Sigmoid colon (tissue), 7 donors: ENCODE results near the gene VSTM2L. TPM values are rescaled to one million over a fixed set of nuclear protein-coding genes. Genes with fewer than 3 reads are reported as not detected.

Source experiments
- DNase-seq: peaks from one replicate; pipeline ENCODE4 v3.0.0-alpha.2; 2019
- H3K27ac ChIP-seq, 4 donors: fragments of 200-600 bp; sonication (generic); one replicate each; pipeline ENCODE4 v1.5.1; 2016 to 2019; ENCODE audit warnings: mild to moderate bottlenecking in 1 of 4
- H3K27me3 ChIP-seq, 3 donors: fragments of 200-600 bp; sonication (generic); one replicate each; pipeline ENCODE4 v1.5.1; 2019; ENCODE audit warnings: mild to moderate bottlenecking in 1 of 3
- H3K36me3 ChIP-seq, 4 donors: fragments of 200-600 bp; sonication (generic); one replicate each; pipeline ENCODE4 v1.5.1; 2016 to 2019
- H3K4me1 ChIP-seq, 4 donors: fragments of 200-600 bp; sonication (generic); one replicate each; pipeline ENCODE4 v1.5.1; 2017 to 2019
- H3K4me3 ChIP-seq, 4 donors: fragments of 200-600 bp; sonication (generic); one replicate each; pipeline ENCODE4 v1.5.1; 2017 to 2019; ENCODE audit warnings: mild to moderate bottlenecking in 2 of 4, moderate library complexity in 1 of 4
- H3K9me3 ChIP-seq, 4 donors: fragments of 200-600 bp in 3 of 4; sonication (generic) in 3 of 4; one replicate each; pipeline versions ENCODE4 v1.5.1 to v1.6.1; 2013 to 2019
- EP300 ChIP-seq, 4 donors: sonication (generic); formaldehyde crosslinking; IDR thresholded peaks; one replicate each; pipeline ENCODE4 v1.6.1; 2017; ENCODE audit warnings: antibody characterized with exemption in 4 of 4
- POLR2A ChIP-seq, 2 donors: fragments of 450-650 bp; IDR thresholded peaks; one replicate each; pipeline ENCODE4 v1.6.1; 2016; ENCODE audit warnings: antibody characterized with exemption in 2 of 2, mild to moderate bottlenecking in 2 of 2, moderate library complexity in 2 of 2
- POLR2AphosphoS5 ChIP-seq, 4 donors: sonication (generic); formaldehyde crosslinking; IDR thresholded peaks; one replicate each; pipeline ENCODE4 v1.6.1; 2017; ENCODE audit warnings: antibody characterized with exemption in 4 of 4
- WGBS, 2 donors: extraction: QIAGEN DNeasy Blood & Tissue Kit; methylation state at CpG; one replicate each; pipeline ENCODE4 v1.1.7; 2013; 5-methylcytosine and 5-hydroxymethylcytosine counted together
- intact Hi-C: fragments of 100-400 bp; cut with DNase I; formaldehyde crosslinking; loops from one replicate; pipeline ENCODE4 v1.15.1; 2023
- polyA plus RNA-seq, 3 donors: library from polyadenylated mRNA; stranded (reverse); fragments of 200-250 nt; gene quantifications; one replicate each; pipeline ENCODE4 v1.2.3, GENCODE V29; 2013
- total RNA-seq, 4 donors: library from RNA; depleted of rRNA; stranded (reverse); fragments of >200 nt; gene quantifications; one replicate each; pipeline ENCODE4 v1.1.0, GENCODE V29; 2016
- TF ChIP-seq, protein P1 (sequence below), 4 experiments: fragments of 450-650 bp in 3 of 4; fragments of 200-600 bp in 1 of 4; IDR thresholded peaks; one replicate each; pipeline ENCODE4 v1.5.1; 2016 to 2019; ENCODE audit warnings: antibody characterized with exemption in 4 of 4, mild to moderate bottlenecking in 3 of 4, moderate library complexity in 2 of 4
- donor health status: healthy with polysubstance abuse.
- donor health status: Bipolar disorder and iron deficiency.
- donor health status: healthy.

The VSTM2L gene
- total and polyA plus RNA-seq, 7 donors = 1.5 to 3.4 (median 2.5) TPM; not detected in 2

DNA sequence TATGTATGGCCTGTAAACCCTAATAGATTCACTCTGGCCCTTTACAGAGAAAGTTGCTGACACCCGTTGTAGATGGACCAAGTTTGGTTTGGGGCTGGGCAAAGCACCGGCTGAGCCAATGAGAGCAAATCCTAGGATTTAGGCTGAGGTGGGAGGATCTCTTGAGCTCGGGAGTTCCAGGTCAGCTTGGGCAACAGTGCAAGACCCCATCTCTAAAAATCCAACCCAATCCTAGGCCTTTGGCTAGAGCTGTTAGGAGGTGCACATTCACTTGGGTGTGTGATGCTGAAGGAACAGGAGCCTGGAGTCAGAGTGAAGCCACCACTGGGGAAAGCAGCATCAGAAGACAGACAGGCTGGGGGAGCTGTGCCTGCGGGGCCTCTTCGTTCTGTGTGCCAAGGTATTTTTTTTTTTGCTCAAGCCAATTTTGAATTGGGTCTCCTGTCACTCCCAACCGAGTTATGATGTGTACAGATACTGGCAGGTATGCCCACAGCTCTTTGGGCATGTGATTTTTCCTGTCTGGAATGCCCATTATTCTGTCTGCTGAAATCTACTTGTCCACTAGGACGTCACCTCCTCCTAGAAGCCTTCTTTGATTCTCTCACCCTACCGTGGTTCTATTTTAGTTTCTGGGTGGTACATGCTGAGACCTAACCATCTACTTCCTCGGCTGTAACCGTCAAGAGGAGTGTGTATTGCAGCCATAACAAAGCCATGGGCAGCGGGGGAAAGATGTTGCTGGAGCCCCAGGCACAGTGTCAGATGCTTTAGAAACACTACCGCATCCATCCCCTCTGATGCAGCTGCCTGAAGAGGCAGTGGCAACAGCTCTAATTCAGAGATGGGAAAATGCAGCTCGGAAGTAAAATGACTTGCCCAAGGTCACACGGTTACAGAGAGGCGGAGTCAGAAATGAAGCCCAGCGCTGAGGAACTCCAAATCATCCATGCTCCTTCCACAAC, 76.4 kb downstream of the VSTM2L start:
- intact Hi-C loops = no loop called here
- whole genome bisulfite sequencing, 2 donors = 89 to 92% methylated on average over 16 of the region's 16 CpGs
- TF ChIP-seq POLR2AphosphoS5 (IDR thresholded peaks at IDR 0.05) (no peak), EP300 (IDR thresholded peaks at IDR 0.05) (no peak), POLR2A (IDR thresholded peaks at IDR 0.05) (no peak)
- TF ChIP-seq, protein P1, sequence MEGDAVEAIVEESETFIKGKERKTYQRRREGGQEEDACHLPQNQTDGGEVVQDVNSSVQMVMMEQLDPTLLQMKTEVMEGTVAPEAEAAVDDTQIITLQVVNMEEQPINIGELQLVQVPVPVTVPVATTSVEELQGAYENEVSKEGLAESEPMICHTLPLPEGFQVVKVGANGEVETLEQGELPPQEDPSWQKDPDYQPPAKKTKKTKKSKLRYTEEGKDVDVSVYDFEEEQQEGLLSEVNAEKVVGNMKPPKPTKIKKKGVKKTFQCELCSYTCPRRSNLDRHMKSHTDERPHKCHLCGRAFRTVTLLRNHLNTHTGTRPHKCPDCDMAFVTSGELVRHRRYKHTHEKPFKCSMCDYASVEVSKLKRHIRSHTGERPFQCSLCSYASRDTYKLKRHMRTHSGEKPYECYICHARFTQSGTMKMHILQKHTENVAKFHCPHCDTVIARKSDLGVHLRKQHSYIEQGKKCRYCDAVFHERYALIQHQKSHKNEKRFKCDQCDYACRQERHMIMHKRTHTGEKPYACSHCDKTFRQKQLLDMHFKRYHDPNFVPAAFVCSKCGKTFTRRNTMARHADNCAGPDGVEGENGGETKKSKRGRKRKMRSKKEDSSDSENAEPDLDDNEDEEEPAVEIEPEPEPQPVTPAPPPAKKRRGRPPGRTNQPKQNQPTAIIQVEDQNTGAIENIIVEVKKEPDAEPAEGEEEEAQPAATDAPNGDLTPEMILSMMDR (IDR thresholded peaks at IDR 0.05) = no peak
- no peak overlapping the region for H3K27ac ChIP-seq
- H3K27me3 ChIP-seq = no peaks in the 10 kb centered on the region
- no peaks in the 10 kb centered on the region for H3K9me3 ChIP-seq
- H3K4me3 ChIP-seq = no peak overlapping the region
- DNase-seq = no peak
- H3K36me3 ChIP-seq = peaks cover 0 to 29% (median 3%) of the 10 kb centered on the region in 4 donors
- H3K4me1 ChIP-seq = no peaks in the 10 kb centered on the region

DNA sequence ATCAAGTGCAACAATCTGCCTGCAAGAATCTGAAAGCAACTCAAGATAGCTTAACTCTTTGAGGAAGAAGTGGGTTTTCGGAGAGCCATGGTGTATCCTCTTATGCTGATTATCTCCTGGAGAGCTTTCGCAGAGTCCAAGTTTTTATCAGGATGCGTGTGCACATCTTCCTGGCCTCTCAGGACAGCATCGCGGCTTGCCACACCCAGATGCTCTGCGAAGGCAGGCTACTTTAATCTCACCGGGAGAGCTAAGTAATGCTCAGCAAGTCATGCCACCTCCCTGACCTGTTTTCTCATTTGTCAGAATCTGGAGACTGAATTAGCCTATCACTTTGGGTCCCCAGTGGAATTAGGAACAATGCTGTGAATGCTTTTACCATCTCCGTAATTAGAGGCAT, 77.5 kb downstream of the VSTM2L start:
- DNase-seq = no peak
- intact Hi-C loops = no loop called here
- TF ChIP-seq POLR2A (IDR thresholded peaks at IDR 0.05) (no peak), POLR2AphosphoS5 (IDR thresholded peaks at IDR 0.05) (no peak), EP300 (IDR thresholded peaks at IDR 0.05) (no peak)
- TF ChIP-seq, protein P1 (IDR thresholded peaks at IDR 0.05) = no peak
- no peak overlapping the region for H3K4me3 ChIP-seq
- H3K9me3 ChIP-seq = no peaks in the 10 kb centered on the region
- 88 to 90% methylated on average over 8 of the region's 8 CpGs for WGBS, 2 donors
- no peaks in the 10 kb centered on the region for H3K27me3 ChIP-seq
- H3K36me3 ChIP-seq = peaks cover 0 to 29% (median 3%) of the 10 kb centered on the region in 4 donors
- no peaks in the 10 kb centered on the region for H3K4me1 ChIP-seq
- no peak overlapping the region for H3K27ac ChIP-seq

DNA sequence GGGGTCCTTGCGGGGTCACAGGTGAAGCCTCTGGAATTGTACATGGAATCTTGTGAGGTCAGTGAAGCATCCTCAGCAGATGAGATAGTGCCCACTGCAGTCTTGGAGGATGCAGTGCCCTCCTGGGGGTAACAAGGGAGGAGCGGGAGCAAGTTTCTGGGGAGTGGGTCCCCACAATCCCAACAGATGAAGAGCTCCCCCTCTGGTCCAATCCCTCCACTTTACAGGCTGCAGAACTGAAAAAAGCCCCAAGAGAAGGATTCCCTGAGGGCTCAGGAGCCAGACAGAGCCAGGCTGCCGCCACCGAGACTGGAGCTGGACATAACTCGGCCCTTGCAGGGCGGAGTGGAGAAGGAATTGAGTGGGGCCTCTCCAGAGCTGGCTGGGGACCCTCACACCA, 77.9 kb downstream of the VSTM2L start:
- H3K27ac ChIP-seq = no peak overlapping the region
- H3K27me3 ChIP-seq = no peaks in the 10 kb centered on the region
- TF ChIP-seq POLR2A (IDR thresholded peaks at IDR 0.05) (no peak), EP300 (IDR thresholded peaks at IDR 0.05) (no peak), POLR2AphosphoS5 (IDR thresholded peaks at IDR 0.05) (no peak)
- TF ChIP-seq, protein P1 (IDR thresholded peaks at IDR 0.05) = no peak
- intact Hi-C loops = no loop called here
- peaks cover 0 to 29% (median 3%) of the 10 kb centered on the region in 4 donors for H3K36me3 ChIP-seq
- H3K9me3 ChIP-seq = no peaks in the 10 kb centered on the region
- H3K4me3 ChIP-seq = no peak overlapping the region
- no peak for DNase-seq
- H3K4me1 ChIP-seq = peaks cover 0 to under 1% (median 0%) of the 10 kb centered on the region in 4 donors
- WGBS, 2 donors = 96 to 97% methylated on average over 6 of the region's 6 CpGs

DNA sequence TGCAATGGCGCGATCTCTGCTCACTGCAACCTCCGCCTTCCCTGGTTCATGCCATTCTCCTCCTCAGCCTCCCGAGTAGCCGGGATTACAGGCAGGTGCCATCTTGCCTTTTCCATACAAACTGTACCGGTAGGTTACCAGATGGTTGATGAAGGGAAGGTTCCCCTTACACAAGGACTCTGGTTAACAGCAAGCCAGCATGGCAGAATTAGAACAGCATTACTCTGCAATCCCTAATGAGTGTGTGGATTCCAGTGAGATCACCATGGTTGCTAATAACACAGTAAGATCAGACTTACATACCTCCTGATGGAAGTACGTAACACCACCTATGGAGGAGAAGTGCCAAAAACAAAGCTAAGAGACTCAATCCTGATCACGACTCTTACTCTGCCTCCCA, 78.6 kb downstream of the VSTM2L start:
- Histone ChIP-seq H3K36me3 (peaks cover 0 to 29% (median 3%) of the 10 kb centered on the region in 4 donors), H3K27me3 (no peaks in the 10 kb centered on the region), H3K4me1 (peaks cover 0 to 8% (median 2%) of the 10 kb centered on the region in 4 donors), H3K9me3 (no peaks in the 10 kb centered on the region), H3K4me3 (no peak overlapping the region), H3K27ac (no peak overlapping the region)
- 97% methylated on average over 8 of the region's 8 CpGs for WGBS, 2 donors
- DNase-seq = no peak
- TF ChIP-seq, protein P1 (IDR thresholded peaks at IDR 0.05) = no peak
- TF ChIP-seq EP300 (IDR thresholded peaks at IDR 0.05) (no peak), POLR2AphosphoS5 (IDR thresholded peaks at IDR 0.05) (no peak), POLR2A (IDR thresholded peaks at IDR 0.05) (no peak)
- intact Hi-C loops = no loop called here
